ENCODE results near the gene CEP170.
"Not testable (repeated sequence)": the region's sequence is repeated elsewhere in the genome, so short reads cannot be mapped to it uniquely, and the experiment has no call there.

Gene CEP170

DNA sequence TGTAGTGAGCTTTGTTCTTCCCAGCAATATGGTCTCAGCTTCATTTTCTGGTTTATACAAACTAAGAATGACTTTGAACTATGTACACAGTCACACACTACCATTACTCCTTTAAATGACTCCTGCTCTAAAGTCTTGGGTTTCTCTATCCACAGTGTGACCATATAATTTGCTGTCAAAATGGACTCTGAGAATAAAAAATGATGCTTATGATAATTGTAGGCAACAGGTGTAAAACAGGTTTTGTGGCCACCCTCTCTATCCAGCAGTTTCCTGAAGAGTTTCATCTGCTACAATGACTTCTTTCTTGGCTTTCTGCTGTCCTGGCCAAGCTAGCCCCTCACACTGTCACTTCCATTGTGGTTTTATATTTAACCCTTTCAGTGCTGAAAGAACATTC lies 71.4 kb downstream of the CEP170 start:
- not testable (repeated sequence) for H3K27ac ChIP-seq (ENCODE audit: low read length); H3K36me3 ChIP-seq (ENCODE audit: control insufficient read depth, insufficient read depth, low read length); H3K27me3 ChIP-seq (ENCODE audit: control insufficient read depth, insufficient read depth, low read length); H3K4me3 ChIP-seq (ENCODE audit: low read length); DNase-seq (ENCODE audit: low read depth, low spot score); H3K4me1 ChIP-seq (ENCODE audit: control insufficient read depth, insufficient read depth, low read length); H3K9me3 ChIP-seq (ENCODE audit: control insufficient read depth, insufficient read depth, low read length)

DNA sequence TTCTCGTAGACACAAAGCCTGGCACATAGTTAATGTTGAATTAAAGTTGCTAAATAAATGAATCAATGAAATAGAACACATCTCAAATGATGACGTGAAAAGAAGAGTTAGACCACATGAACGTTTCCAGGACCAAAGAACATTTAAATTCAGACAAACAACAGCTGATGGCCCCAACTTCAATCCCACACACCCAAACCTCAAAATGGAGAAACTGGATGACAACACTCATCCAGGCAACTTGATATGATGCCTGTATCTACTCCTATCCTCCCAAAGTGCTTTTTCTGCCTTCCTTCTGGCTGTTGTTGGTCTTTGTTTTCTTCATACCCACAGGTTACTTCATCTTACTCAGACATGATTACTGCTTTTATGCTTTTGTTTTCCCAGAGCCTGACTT lies 71.9 kb downstream of the CEP170 start:
- H3K27ac ChIP-seq (ENCODE audit: low read length); H3K36me3 ChIP-seq (ENCODE audit: control insufficient read depth, insufficient read depth, low read length); H3K4me1 ChIP-seq (ENCODE audit: control insufficient read depth, insufficient read depth, low read length); H3K4me3 ChIP-seq (ENCODE audit: low read length); DNase-seq (ENCODE audit: low read depth, low spot score); H3K27me3 ChIP-seq (ENCODE audit: control insufficient read depth, insufficient read depth, low read length); H3K9me3 ChIP-seq (ENCODE audit: control insufficient read depth, insufficient read depth, low read length): not testable (repeated sequence)
- WGBS (ENCODE audit: insufficient coverage, insufficient read length) = no CpG with 5 or more reads among the region's 3 CpGs

DNA sequence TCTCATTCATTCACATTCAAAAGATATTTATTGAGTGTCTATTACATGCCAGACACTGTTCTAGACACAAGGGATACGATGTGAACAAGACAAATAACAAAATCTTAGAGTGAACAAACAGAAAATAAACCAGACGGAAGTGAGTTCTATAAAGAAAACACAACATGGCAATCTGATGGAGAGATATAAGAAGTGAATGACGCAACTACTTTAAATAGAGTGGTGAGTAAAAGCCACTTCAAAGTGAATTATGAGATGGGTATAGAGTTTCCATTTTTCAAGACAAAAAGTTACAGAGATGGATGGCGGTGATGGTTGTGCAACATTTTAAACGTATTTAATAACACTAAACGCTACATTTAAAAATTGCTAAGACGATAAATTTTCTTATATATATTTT lies 75.4 kb downstream of the CEP170 start:
- Histone ChIP-seq H3K27ac (ENCODE audit: low read length) (no peak overlapping the region), H3K9me3 (ENCODE audit: control insufficient read depth, insufficient read depth, low read length) (no peaks in the 10 kb centered on the region), H3K27me3 (ENCODE audit: control insufficient read depth, insufficient read depth, low read length) (no peaks in the 10 kb centered on the region), H3K4me1 (ENCODE audit: control insufficient read depth, insufficient read depth, low read length) (no peaks in the 10 kb centered on the region), H3K4me3 (ENCODE audit: low read length) (no peak overlapping the region), H3K36me3 (ENCODE audit: control insufficient read depth, insufficient read depth, low read length) (no peaks in the 10 kb centered on the region)
- no CpG with 5 or more reads among the region's 7 CpGs for WGBS (ENCODE audit: insufficient coverage, insufficient read length)
- no peak for DNase-seq (ENCODE audit: low read depth, low spot score)

DNA sequence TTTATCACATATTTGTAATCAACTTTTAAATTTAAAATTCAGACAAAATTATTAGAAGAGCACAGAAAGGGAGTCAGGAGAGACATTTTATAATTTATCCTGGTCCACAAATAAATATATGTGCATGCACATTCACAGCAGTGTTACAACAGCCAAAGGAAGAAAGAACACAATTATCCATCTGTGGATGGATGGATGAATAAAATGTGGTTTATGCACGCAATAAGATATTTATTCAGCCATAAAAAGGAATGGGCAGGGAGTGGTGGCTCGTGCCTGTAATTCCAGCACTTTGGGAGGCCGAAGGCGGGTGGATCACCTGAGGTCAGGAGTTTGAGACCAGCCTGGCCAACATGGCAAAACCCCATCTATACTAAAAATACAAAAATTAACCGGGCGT lies 77.3 kb downstream of the CEP170 start:
- not testable (repeated sequence) for DNase-seq (ENCODE audit: low read depth, low spot score); H3K4me3 ChIP-seq (ENCODE audit: low read length); H3K4me1 ChIP-seq (ENCODE audit: control insufficient read depth, insufficient read depth, low read length); H3K36me3 ChIP-seq (ENCODE audit: control insufficient read depth, insufficient read depth, low read length); H3K27me3 ChIP-seq (ENCODE audit: control insufficient read depth, insufficient read depth, low read length); H3K27ac ChIP-seq (ENCODE audit: low read length); H3K9me3 ChIP-seq (ENCODE audit: control insufficient read depth, insufficient read depth, low read length)
- no CpG with 5 or more reads among the region's 6 CpGs for WGBS (ENCODE audit: insufficient coverage, insufficient read length)

DNA sequence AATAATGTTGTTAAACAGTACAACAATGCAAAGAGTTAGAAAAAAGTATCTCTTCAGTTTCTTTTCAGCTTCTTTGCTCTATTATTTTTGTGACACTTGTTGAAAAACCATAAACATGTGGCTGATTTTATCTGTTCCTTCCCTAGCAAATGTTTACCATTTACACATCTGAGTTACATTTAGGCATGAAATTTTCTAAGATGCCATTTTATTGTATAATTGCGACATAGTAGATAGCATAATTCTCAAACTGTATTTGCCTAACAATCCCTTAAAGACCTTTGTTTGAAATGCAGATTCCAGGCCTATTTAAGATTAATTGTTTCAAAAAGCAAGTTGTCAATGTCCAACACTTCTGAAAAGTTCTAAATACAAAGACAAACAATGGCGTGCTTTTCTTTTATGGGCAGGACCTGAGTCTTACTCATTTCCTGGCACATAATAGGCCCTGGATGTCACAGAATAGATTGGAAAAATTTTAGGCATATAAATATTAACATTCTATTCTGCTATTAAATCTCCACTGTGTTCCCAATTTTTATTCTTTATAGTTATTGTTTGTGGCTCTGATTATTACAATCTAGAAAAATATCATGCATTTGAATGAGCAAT lies 81.2 kb downstream of the CEP170 start:
- H3K4me1 ChIP-seq (ENCODE audit: control insufficient read depth, insufficient read depth, low read length); H3K36me3 ChIP-seq (ENCODE audit: control insufficient read depth, insufficient read depth, low read length); H3K9me3 ChIP-seq (ENCODE audit: control insufficient read depth, insufficient read depth, low read length); H3K27me3 ChIP-seq (ENCODE audit: control insufficient read depth, insufficient read depth, low read length); DNase-seq (ENCODE audit: low read depth, low spot score); H3K27ac ChIP-seq (ENCODE audit: low read length); H3K4me3 ChIP-seq (ENCODE audit: low read length): not testable (repeated sequence)
- WGBS (ENCODE audit: insufficient coverage, insufficient read length) = no CpG with 5 or more reads among the region's 2 CpGs

DNA sequence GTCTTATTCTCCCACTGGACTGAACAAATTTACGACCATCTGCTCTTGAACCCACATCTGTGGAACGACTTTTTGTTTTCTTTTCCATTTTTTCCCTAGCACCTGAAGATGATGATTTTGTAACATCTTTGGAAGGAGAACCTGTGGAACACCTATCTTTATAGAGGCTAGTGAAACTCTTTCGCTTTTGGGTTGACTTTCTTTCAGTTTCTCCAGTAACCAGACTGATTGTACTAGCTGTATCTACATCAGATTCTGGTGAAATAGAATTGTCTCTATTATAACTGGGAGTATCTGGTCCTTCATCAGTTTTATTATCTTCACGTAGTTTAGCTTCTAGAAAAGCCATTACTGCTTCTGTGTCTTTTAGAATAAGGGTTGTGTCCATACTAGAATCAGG lies 90.2 kb downstream of the CEP170 start:
- H3K9me3 ChIP-seq (ENCODE audit: control insufficient read depth, insufficient read depth, low read length); H3K4me3 ChIP-seq (ENCODE audit: low read length); H3K4me1 ChIP-seq (ENCODE audit: control insufficient read depth, insufficient read depth, low read length); H3K27me3 ChIP-seq (ENCODE audit: control insufficient read depth, insufficient read depth, low read length); H3K27ac ChIP-seq (ENCODE audit: low read length); DNase-seq (ENCODE audit: low read depth, low spot score); H3K36me3 ChIP-seq (ENCODE audit: control insufficient read depth, insufficient read depth, low read length): not testable (repeated sequence)
- WGBS (ENCODE audit: insufficient coverage, insufficient read length) = no CpG with 5 or more reads among the region's 4 CpGs

DNA sequence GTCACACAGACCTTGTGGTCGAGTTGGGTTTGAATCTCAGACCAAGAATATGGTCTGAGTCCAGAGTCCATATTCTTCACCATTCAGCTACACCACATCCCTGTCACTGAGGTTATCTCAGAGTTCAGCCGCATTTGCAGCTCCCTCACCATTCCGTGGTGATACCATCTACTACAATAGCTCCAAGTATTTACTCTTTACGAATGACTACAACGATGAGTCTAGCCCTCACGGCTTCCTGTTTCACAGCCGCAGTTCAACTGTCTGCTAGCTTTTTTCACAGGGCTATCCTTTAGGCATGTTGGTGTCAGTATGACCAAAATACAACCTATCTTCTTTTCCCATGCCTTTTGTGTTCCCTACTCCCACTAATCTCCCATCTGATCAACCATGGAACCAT lies 104.2 kb downstream of the CEP170 start:
- H3K27me3 ChIP-seq (ENCODE audit: control insufficient read depth, insufficient read depth, low read length); H3K27ac ChIP-seq (ENCODE audit: low read length); H3K36me3 ChIP-seq (ENCODE audit: control insufficient read depth, insufficient read depth, low read length); H3K4me1 ChIP-seq (ENCODE audit: control insufficient read depth, insufficient read depth, low read length); H3K9me3 ChIP-seq (ENCODE audit: control insufficient read depth, insufficient read depth, low read length); H3K4me3 ChIP-seq (ENCODE audit: low read length); DNase-seq (ENCODE audit: low read depth, low spot score): not testable (repeated sequence)
- WGBS (ENCODE audit: insufficient coverage, insufficient read length) = no CpG with 5 or more reads among the region's 7 CpGs

DNA sequence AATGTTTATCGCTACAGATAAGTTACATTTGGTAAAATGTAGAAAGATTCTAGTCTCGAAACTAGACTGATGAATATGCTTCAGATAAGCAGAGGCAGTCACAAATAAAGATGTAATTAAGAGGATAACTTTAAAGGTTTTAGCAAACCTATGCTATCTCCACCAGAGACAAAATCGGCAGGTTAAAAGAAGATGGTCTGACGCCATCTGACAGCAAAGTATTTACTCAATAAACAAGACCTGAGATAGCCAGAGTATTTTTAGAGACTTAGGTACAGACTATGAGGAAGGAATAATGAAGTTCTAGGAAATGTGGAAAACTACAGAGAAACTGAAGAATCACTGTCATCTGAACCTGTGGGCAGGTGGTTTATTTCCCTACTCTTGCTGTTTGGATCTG lies 106.0 kb downstream of the CEP170 start:
- H3K4me3 ChIP-seq (ENCODE audit: low read length); H3K4me1 ChIP-seq (ENCODE audit: control insufficient read depth, insufficient read depth, low read length); H3K9me3 ChIP-seq (ENCODE audit: control insufficient read depth, insufficient read depth, low read length); H3K27ac ChIP-seq (ENCODE audit: low read length); H3K27me3 ChIP-seq (ENCODE audit: control insufficient read depth, insufficient read depth, low read length); DNase-seq (ENCODE audit: low read depth, low spot score); H3K36me3 ChIP-seq (ENCODE audit: control insufficient read depth, insufficient read depth, low read length): not testable (repeated sequence)
- no CpG with 5 or more reads among the region's 4 CpGs for WGBS (ENCODE audit: insufficient coverage, insufficient read length)

DNA sequence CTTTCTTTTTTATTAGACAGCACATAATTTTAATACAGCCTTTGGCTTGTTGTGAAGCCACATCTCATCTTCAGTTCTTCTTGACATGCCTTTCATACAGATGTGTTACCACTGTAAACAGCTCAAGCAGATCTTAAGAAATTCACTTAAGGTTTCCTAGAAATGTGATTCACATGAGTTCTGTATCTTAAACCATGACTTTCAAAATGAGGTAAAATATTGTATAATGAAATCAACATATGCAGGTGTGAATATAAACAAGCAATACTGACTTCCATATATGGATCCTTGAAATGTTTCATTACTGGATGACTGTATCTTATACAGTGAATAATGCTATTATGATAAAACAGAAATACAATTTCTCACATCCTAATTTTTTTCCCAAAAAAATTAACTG lies 107.7 kb downstream of the CEP170 start:
- H3K9me3 ChIP-seq (ENCODE audit: control insufficient read depth, insufficient read depth, low read length); H3K36me3 ChIP-seq (ENCODE audit: control insufficient read depth, insufficient read depth, low read length); H3K27me3 ChIP-seq (ENCODE audit: control insufficient read depth, insufficient read depth, low read length); H3K27ac ChIP-seq (ENCODE audit: low read length); H3K4me1 ChIP-seq (ENCODE audit: control insufficient read depth, insufficient read depth, low read length); H3K4me3 ChIP-seq (ENCODE audit: low read length); DNase-seq (ENCODE audit: low read depth, low spot score): not testable (repeated sequence)

DNA sequence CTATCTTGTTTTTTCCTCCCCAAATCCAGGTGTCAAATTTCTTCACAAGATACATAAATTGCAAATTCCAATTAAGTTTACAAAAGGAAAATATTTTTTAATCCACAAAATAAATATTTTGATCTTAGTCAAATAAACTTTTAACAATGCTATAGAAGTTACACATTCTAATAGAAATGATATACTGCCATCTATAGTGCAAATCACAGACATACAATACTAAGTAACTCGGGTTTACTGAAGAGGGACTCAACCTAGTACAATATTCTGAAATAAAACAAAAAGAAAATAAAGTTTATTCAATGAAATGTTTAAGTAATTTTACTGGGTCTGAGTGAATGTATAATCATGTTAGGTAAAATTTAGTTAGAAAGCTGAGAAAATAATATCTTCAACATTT lies 114.6 kb downstream of the CEP170 start:
- not testable (repeated sequence) for H3K27ac ChIP-seq (ENCODE audit: low read length); H3K4me1 ChIP-seq (ENCODE audit: control insufficient read depth, insufficient read depth, low read length); DNase-seq (ENCODE audit: low read depth, low spot score); H3K36me3 ChIP-seq (ENCODE audit: control insufficient read depth, insufficient read depth, low read length); H3K4me3 ChIP-seq (ENCODE audit: low read length); H3K9me3 ChIP-seq (ENCODE audit: control insufficient read depth, insufficient read depth, low read length); H3K27me3 ChIP-seq (ENCODE audit: control insufficient read depth, insufficient read depth, low read length)
- WGBS (ENCODE audit: insufficient coverage, insufficient read length) = no CpG with 5 or more reads among the region's 1 CpG

DNA sequence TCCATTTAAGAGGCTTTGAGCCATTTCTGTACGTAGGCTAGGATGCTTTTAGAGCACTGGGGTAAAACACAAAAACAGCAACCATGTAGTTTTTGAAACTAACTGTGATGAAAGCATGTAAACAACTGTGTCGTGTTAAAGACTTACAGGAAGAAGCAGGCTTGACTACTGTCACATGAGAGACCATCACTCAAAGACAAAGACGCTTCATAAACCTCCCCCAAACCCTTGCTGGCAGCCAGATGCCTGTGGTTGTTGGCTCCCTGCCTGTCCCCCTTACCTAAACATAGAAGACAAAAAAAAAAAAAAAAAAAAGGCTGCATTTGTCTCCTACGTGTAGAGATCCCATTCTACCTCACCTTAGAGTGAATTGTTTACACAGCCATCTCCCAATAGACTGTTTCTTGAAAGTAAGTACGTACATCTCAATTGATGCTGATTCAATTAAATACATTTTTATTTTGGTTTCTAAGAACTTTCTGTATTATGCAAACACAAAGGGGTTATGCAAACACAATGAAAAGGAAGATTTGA lies 132.1 kb downstream of the CEP170 start:
- not testable (repeated sequence) for H3K27ac ChIP-seq (ENCODE audit: low read length); H3K4me1 ChIP-seq (ENCODE audit: control insufficient read depth, insufficient read depth, low read length); H3K36me3 ChIP-seq (ENCODE audit: control insufficient read depth, insufficient read depth, low read length); H3K4me3 ChIP-seq (ENCODE audit: low read length); H3K27me3 ChIP-seq (ENCODE audit: control insufficient read depth, insufficient read depth, low read length); H3K9me3 ChIP-seq (ENCODE audit: control insufficient read depth, insufficient read depth, low read length); DNase-seq (ENCODE audit: low read depth, low spot score)
- no CpG with 5 or more reads among the region's 5 CpGs for WGBS (ENCODE audit: insufficient coverage, insufficient read length)
